HCT116 (cell line): Measurements from ENCODE around the gene TAGLN2. TPM values are rescaled to one million over a fixed set of nuclear protein-coding genes. Genes with fewer than 3 reads are reported as not detected.

Experiments
- ATAC-seq: fragments of 200-7000 bp; cut with Tn5 transposase; 2 replicates; pipeline ENCODE4 v1.9.1; 2020; ENCODE audit warnings: mild to moderate bottlenecking, moderate library complexity
- BruUV-seq: library from RNA; stranded (reverse); fragments of 400-500 nt; replicated peaks from 2 replicates; lab custom pipeline; 2021; lab: Mats Ljungman, UMichigan
- CTCF ChIA-PET: fragments of 300-600 bp; sonication (Branson Sonifier 250); formaldehyde crosslinking; loops from one replicate; lab custom pipeline; 2021; ENCODE audit warnings: antibody characterized with exemption; lab: Charles Lee
- POLR2A ChIA-PET: fragments of 300-600, 350-600 bp; sonication (Branson Sonifier 250); formaldehyde crosslinking; loops from one replicate; lab custom pipeline; 2021; ENCODE audit warnings: antibody characterized with exemption; lab: Charles Lee
- RAD21 ChIA-PET, 2 experiments: fragments of 300-600 bp; sonication (Branson Sonifier 250); formaldehyde crosslinking; loops; one replicate each; lab custom pipeline; 2023; ENCODE audit warnings: low total read pairs in 2 of 2; ENCODE audit not compliant: uncharacterized antibody in 2 of 2, unreplicated experiment in 2 of 2, low non-redundant PET in 1 of 2; lab: Charles Lee
- DNase-seq: peaks from one replicate; pipeline ENCODE4 v3.0.0-alpha.2; 2010; ENCODE audit warnings: low read depth, low spot score
- H2AFZ ChIP-seq: fragments of 200-600 bp; shearing (Covaris generic), sonication (generic); 2 replicates; pipeline ENCODE4 v1.6.1; 2017; ENCODE audit warnings: low read depth, mixed run types, mixed read lengths, antibody characterized with exemption, low read length; ENCODE audit not compliant: poor library complexity, severe bottlenecking
- H3K27ac ChIP-seq: 2 replicates; pipeline ENCODE4 v1.5.1; 2012; ENCODE audit warnings: low read depth, low read length
- H3K27me3 ChIP-seq: fragments of 200-600 bp; sonication (generic); 2 replicates; pipeline ENCODE4 v1.6.1; 2016; ENCODE audit warnings: mixed run types, low read length, mixed read lengths; ENCODE audit not compliant: insufficient read depth
- H3K36me3 ChIP-seq, 2 experiments: fragments of 200-500 bp in 1 of 2; fragments of 200-600 bp in 1 of 2; sonication (Bioruptor generic) in 1 of 2; sonication (generic) in 1 of 2; 2 replicates each; pipeline versions ENCODE4 v1.5.1 to v1.6.1; 2014 to 2016; ENCODE audit warnings: low read length in 2 of 2, inconsistent platforms in 1 of 2, mixed read lengths in 1 of 2, mixed run types in 1 of 2; ENCODE audit not compliant: insufficient read depth in 2 of 2, control insufficient read depth in 1 of 2
- H3K4me1 ChIP-seq, 2 experiments: fragments of 200-600 bp in 1 of 2; sonication (generic) in 1 of 2; 2 replicates each; pipeline versions ENCODE4 v1.5.1 to v1.6.1; 2012 to 2017; ENCODE audit warnings: low read length in 2 of 2, inconsistent platforms in 1 of 2, mild to moderate bottlenecking in 1 of 2, mixed read lengths in 1 of 2, mixed run types in 1 of 2, moderate library complexity in 1 of 2; ENCODE audit not compliant: insufficient read depth in 2 of 2, control insufficient read depth in 1 of 2
- H3K4me2 ChIP-seq: fragments of 200-600 bp; sonication (generic); 2 replicates; pipeline ENCODE4 v1.6.1; 2017; ENCODE audit warnings: mixed run types, low read length, mixed read lengths
- H3K4me3 ChIP-seq, 2 experiments: fragments of 200-600 bp in 1 of 2; sonication (generic) in 1 of 2; replicated peaks in 1 of 2; 2 replicates each; pipeline ENCODE4 v1.5.1; 2011 to 2016; ENCODE audit warnings: low read length in 2 of 2, control low read depth in 1 of 2, low read depth in 1 of 2, mild to moderate bottlenecking in 1 of 2, mixed read lengths in 1 of 2, mixed run types in 1 of 2
- H3K79me2 ChIP-seq: fragments of 200-600 bp; sonication (generic); 2 replicates; pipeline ENCODE4 v1.6.1; 2017; ENCODE audit warnings: mild to moderate bottlenecking, mixed run types, low read length, moderate library complexity, mixed read lengths; ENCODE audit not compliant: insufficient read depth
- H3K9ac ChIP-seq: fragments of 200-600 bp; sonication (generic); 2 replicates; pipeline ENCODE4 v1.6.1; 2016; ENCODE audit warnings: low read length, mixed read lengths
- H3K9me2 ChIP-seq: fragments of 200-600 bp; sonication (generic), shearing (Covaris generic); 2 replicates; pipeline ENCODE4 v1.6.1; 2017; ENCODE audit warnings: mixed run types, mild to moderate bottlenecking, moderate library complexity; ENCODE audit not compliant: insufficient read depth
- H3K9me3 ChIP-seq, 2 experiments: fragments of 200-500 bp in 1 of 2; fragments of 200-600 bp in 1 of 2; sonication (Bioruptor generic) in 1 of 2; sonication (generic) in 1 of 2; 2 replicates each; pipeline ENCODE4 v1.6.1; 2014 to 2017; ENCODE audit warnings: low read length in 2 of 2, mixed read lengths in 2 of 2, inconsistent platforms in 1 of 2, low read depth in 1 of 2, mild to moderate bottlenecking in 1 of 2, mixed run types in 1 of 2, moderate library complexity in 1 of 2; ENCODE audit not compliant: control insufficient read depth in 1 of 2, insufficient read depth in 1 of 2
- H4K20me1 ChIP-seq: fragments of 200-600 bp; sonication (generic), shearing (Covaris generic); 2 replicates; pipeline ENCODE4 v1.6.1; 2017; ENCODE audit warnings: mixed run types, mild to moderate bottlenecking, moderate library complexity; ENCODE audit not compliant: insufficient read depth
- CBX3 ChIP-seq: IDR thresholded peaks from 2 replicates; pipeline ENCODE4 v1.6.1; 2012; ENCODE audit warnings: low read depth
- CEBPB ChIP-seq: IDR thresholded peaks from 2 replicates; pipeline ENCODE4 v1.6.1; 2012; ENCODE audit warnings: low read depth
- ELF1 ChIP-seq: IDR thresholded peaks from 2 replicates; pipeline ENCODE4 v1.6.1; 2012; ENCODE audit warnings: low read depth, borderline replicate concordance
- EZH2 ChIP-seq: fragments of 200-600 bp; sonication (generic); IDR thresholded peaks from 2 replicates; pipeline ENCODE4 v1.6.1; 2017; ENCODE audit warnings: antibody characterized with exemption, mixed run types
- JUND ChIP-seq: IDR thresholded peaks from 2 replicates; pipeline ENCODE4 v1.6.1; 2012
- TCF7L2 ChIP-seq: IDR thresholded peaks from 2 replicates; pipeline ENCODE4 v1.7.0; 2011; ENCODE audit warnings: borderline replicate concordance, inconsistent platforms; ENCODE audit not compliant: insufficient read depth, insufficient read length; ENCODE audit errors: extremely low read depth
- YY1 ChIP-seq: IDR thresholded peaks from 2 replicates; pipeline ENCODE4 v1.6.1; 2011; ENCODE audit warnings: low read length, low read depth, moderate library complexity, mild to moderate bottlenecking; ENCODE audit not compliant: insufficient replicate concordance; ENCODE audit errors: extremely low read depth
- ZFX ChIP-seq: fragments of 450-650 bp; IDR thresholded peaks from 2 replicates; pipeline ENCODE4 v1.6.1; 2017
- ZNF274 ChIP-seq: fragments of 200-500 bp; sonication (Bioruptor generic); IDR thresholded peaks from 2 replicates; pipeline ENCODE4 v1.6.1; 2014; ENCODE audit warnings: mild to moderate bottlenecking, low read depth, low read length, inconsistent platforms
- intact Hi-C: fragments of 100-400 bp; cut with micrococcal nuclease; formaldehyde crosslinking; loops from 2 replicates; pipeline ENCODE4 v1.10.0; 2022
- total RNA-seq: library from RNA; stranded (reverse); gene quantifications from one replicate; pipeline ENCODE4 v1.2.1, GENCODE V29; 2021; ENCODE audit not compliant: unreplicated experiment
- TF ChIP-seq, protein P1 (sequence below), 3 experiments: fragments of 200-600 bp in 1 of 3; sonication (generic) in 1 of 3; IDR thresholded peaks in 2 of 3; conservative IDR thresholded peaks in 1 of 3; 2 replicates each; pipeline ENCODE4 v1.5.1; 2012 to 2017; ENCODE audit warnings: low read depth in 2 of 3, low read length in 2 of 3, antibody characterized with exemption in 1 of 3, borderline replicate concordance in 1 of 3, control low read depth in 1 of 3, mild to moderate bottlenecking in 1 of 3, mixed read lengths in 1 of 3, mixed run types in 1 of 3, moderate library complexity in 1 of 3; ENCODE audit not compliant: insufficient read depth in 1 of 3
- TF ChIP-seq, protein P2 (sequence below): IDR thresholded peaks from 2 replicates; pipeline ENCODE4 v1.6.1; 2011; ENCODE audit warnings: mild to moderate bottlenecking, low read length, moderate library complexity; ENCODE audit not compliant: insufficient replicate concordance; ENCODE audit errors: extremely low read depth
- TF ChIP-seq, protein P3 (sequence below): IDR thresholded peaks from 2 replicates; pipeline ENCODE4 v1.6.1; 2012; ENCODE audit warnings: low read depth
- TF ChIP-seq, protein P4 (sequence below): IDR thresholded peaks from 2 replicates; pipeline ENCODE4 v1.6.1; 2012

TAGLN2 gene
- total RNA-seq, 1 experiment from 2014 or later = 127 TPM

DNA sequence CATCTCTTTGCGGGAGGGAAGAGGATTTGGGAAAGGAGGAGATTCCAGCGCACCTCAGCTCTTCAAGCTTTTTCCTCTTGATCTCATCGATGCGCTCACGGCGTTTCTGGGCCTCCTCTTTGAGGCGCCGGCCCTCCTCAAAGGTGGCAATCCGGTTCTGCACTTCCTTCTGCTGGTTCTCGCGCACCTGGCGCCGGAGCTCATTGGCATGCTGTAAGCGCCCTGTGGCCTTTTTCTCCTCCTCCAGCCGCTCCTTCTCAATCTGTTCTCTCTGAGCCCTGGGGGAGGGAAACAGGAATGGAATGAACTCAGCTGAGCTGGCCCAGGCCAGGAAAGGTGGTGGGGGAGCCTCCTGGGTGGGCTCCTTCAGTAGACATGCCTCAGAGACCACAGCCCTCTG is 52.4 kb downstream of the TAGLN2 start:
- no TSS peak for BruUV-seq
- H3K4me1 ChIP-seq = peaks cover 21 to 37% of the 10 kb centered on the region in 2 experiments
- no peak overlapping the region for H2AFZ ChIP-seq
- DNase-seq = no peak
- ChIA-PET RAD21 (no interaction called here), POLR2A (no interaction called here), CTCF (interaction anchor here (1.6 to 1.9 kb wide), 2 partner anchors 75 to 135 kb away, joined by 5 to 10 read pairs; no protein-coding TSS in a partner anchor)
- intact Hi-C loops = no loop called here
- no peak overlapping the region for H3K27ac ChIP-seq
- H3K9ac ChIP-seq = no peak overlapping the region
- H3K27me3 ChIP-seq = no peaks in the 10 kb centered on the region
- ATAC-seq = no peak
- H3K9me3 ChIP-seq = no peaks in the 10 kb centered on the region
- no peak overlapping the region for H3K4me3 ChIP-seq
- H3K4me2 ChIP-seq = no peak overlapping the region
- no peaks in the 10 kb centered on the region for H3K36me3 ChIP-seq
- H4K20me1 ChIP-seq = no peaks in the 10 kb centered on the region
- TF ChIP-seq EZH2 = no peak
- TF ChIP-seq CBX3 = no peak
- TF ChIP-seq ZNF274 = no peak
- TF ChIP-seq, protein P1, sequence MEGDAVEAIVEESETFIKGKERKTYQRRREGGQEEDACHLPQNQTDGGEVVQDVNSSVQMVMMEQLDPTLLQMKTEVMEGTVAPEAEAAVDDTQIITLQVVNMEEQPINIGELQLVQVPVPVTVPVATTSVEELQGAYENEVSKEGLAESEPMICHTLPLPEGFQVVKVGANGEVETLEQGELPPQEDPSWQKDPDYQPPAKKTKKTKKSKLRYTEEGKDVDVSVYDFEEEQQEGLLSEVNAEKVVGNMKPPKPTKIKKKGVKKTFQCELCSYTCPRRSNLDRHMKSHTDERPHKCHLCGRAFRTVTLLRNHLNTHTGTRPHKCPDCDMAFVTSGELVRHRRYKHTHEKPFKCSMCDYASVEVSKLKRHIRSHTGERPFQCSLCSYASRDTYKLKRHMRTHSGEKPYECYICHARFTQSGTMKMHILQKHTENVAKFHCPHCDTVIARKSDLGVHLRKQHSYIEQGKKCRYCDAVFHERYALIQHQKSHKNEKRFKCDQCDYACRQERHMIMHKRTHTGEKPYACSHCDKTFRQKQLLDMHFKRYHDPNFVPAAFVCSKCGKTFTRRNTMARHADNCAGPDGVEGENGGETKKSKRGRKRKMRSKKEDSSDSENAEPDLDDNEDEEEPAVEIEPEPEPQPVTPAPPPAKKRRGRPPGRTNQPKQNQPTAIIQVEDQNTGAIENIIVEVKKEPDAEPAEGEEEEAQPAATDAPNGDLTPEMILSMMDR (IDR thresholded peaks at IDR 0.05 in 2 of 3, conservative IDR thresholded peaks at IDR 0.05 in 1 of 3; ENCODE audit: borderline replicate concordance in 1 of 3, insufficient read depth in 1 of 3, low read depth in 2 of 3, low read length in 2 of 3) = no peak
- TF ChIP-seq ZFX = no peak
- TF ChIP-seq TCF7L2 = no peak
- no peak for TF ChIP-seq JUND
- H3K79me2 ChIP-seq = no peaks in the 10 kb centered on the region
- no peaks in the 10 kb centered on the region for H3K9me2 ChIP-seq

DNA sequence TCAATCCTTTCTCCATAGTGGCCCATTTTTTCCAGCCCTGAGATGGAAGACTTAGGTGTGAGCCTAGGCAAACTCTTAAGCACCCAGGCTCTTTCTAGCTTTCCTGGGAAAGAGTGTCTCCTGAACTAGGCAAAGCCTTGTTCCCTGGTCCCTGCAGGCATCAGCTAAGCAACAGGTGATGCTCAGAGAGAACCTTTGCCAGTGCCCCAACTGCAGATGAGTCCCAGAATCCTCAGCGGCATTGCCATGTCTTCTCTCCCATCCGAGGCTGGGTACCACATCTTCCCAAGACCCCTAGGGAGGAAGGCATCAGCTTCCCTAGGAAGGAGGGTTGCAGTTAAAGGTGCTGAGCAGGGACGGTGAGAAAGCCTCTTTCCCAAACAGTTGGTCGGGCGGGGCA is 54.6 kb downstream of the TAGLN2 start:
- CTCF ChIA-PET = no interaction called here
- POLR2A ChIA-PET = no interaction called here
- BruUV-seq = no TSS peak
- TF ChIP-seq YY1 (no peak), CEBPB (no peak), EZH2 (no peak), ZFX (no peak), ELF1 (no peak)
- TF ChIP-seq, protein P2, sequence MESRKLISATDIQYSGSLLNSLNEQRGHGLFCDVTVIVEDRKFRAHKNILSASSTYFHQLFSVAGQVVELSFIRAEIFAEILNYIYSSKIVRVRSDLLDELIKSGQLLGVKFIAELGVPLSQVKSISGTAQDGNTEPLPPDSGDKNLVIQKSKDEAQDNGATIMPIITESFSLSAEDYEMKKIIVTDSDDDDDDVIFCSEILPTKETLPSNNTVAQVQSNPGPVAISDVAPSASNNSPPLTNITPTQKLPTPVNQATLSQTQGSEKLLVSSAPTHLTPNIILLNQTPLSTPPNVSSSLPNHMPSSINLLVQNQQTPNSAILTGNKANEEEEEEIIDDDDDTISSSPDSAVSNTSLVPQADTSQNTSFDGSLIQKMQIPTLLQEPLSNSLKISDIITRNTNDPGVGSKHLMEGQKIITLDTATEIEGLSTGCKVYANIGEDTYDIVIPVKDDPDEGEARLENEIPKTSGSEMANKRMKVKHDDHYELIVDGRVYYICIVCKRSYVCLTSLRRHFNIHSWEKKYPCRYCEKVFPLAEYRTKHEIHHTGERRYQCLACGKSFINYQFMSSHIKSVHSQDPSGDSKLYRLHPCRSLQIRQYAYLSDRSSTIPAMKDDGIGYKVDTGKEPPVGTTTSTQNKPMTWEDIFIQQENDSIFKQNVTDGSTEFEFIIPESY = no peak
- TF ChIP-seq, protein P3, sequence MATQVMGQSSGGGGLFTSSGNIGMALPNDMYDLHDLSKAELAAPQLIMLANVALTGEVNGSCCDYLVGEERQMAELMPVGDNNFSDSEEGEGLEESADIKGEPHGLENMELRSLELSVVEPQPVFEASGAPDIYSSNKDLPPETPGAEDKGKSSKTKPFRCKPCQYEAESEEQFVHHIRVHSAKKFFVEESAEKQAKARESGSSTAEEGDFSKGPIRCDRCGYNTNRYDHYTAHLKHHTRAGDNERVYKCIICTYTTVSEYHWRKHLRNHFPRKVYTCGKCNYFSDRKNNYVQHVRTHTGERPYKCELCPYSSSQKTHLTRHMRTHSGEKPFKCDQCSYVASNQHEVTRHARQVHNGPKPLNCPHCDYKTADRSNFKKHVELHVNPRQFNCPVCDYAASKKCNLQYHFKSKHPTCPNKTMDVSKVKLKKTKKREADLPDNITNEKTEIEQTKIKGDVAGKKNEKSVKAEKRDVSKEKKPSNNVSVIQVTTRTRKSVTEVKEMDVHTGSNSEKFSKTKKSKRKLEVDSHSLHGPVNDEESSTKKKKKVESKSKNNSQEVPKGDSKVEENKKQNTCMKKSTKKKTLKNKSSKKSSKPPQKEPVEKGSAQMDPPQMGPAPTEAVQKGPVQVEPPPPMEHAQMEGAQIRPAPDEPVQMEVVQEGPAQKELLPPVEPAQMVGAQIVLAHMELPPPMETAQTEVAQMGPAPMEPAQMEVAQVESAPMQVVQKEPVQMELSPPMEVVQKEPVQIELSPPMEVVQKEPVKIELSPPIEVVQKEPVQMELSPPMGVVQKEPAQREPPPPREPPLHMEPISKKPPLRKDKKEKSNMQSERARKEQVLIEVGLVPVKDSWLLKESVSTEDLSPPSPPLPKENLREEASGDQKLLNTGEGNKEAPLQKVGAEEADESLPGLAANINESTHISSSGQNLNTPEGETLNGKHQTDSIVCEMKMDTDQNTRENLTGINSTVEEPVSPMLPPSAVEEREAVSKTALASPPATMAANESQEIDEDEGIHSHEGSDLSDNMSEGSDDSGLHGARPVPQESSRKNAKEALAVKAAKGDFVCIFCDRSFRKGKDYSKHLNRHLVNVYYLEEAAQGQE = no peak
- TF ChIP-seq, protein P4, sequence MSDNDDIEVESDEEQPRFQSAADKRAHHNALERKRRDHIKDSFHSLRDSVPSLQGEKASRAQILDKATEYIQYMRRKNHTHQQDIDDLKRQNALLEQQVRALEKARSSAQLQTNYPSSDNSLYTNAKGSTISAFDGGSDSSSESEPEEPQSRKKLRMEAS = no peak

More for the DNA sequence above, 54.6 kb downstream of the TAGLN2 start:
- no peak overlapping the region for H3K4me2 ChIP-seq
- no peak for ATAC-seq
- no peak overlapping the region for H2AFZ ChIP-seq
- no peaks in the 10 kb centered on the region for H4K20me1 ChIP-seq
- no peaks in the 10 kb centered on the region for H3K9me2 ChIP-seq
- H3K4me3 ChIP-seq = no peak overlapping the region
- H3K9ac ChIP-seq = no peak overlapping the region
- H3K79me2 ChIP-seq = no peaks in the 10 kb centered on the region
- H3K27me3 ChIP-seq = no peaks in the 10 kb centered on the region
- RAD21 ChIA-PET = no interaction called here
- no peak overlapping the region for H3K27ac ChIP-seq
- no peaks in the 10 kb centered on the region for H3K36me3 ChIP-seq
- H3K9me3 ChIP-seq = no peaks in the 10 kb centered on the region
- intact Hi-C loops = no loop called here
- no peak for DNase-seq
- peaks cover 29 to 57% of the 10 kb centered on the region in 2 experiments for H3K4me1 ChIP-seq
